ENCODE results near the gene CRLF3. TPM values are rescaled to one million over a fixed set of nuclear protein-coding genes. Genes with fewer than 3 reads are reported as not detected.
"Not testable (repeated sequence)": the region's sequence is repeated elsewhere in the genome, so short reads cannot be mapped to it uniquely, and the experiment has no call there.

CRLF3 gene
- total RNA-seq, 1 donor from 2014 or later: 49.5 TPM

DNA sequence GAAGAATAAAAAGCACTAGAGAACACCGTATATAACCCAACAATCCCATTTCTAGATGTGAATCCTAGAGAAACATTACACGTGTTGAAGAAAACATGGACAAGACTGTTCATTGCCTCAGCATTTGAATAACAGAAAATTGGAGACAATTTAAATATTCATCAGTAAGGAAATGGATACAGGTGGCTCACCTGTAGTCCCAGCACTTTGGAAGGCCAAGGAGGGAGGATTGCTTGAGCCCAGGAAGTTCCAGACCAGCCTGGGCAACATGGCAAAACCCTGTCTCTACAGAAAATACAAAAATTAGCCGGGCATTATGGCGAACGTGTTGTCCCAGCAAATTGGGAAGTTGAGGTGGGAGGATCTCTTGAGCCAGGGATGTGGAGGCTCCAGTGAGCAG lies 4.5 kb upstream of the CRLF3 start:
- no peak for DNase-seq (ENCODE audit: low spot score)
- Mint-ChIP-seq H3K4me3 (no peak overlapping the region), H3K4me1 (ENCODE audit: low read depth) (peaks cover 26% of the 10 kb centered on the region), H3K27me3 (ENCODE audit: insufficient read depth) (no peaks in the 10 kb centered on the region), H3K27ac (no peak overlapping the region), H3K9me3 (no peaks in the 10 kb centered on the region), H3K36me3 (ENCODE audit: low read depth) (peaks cover under 1% of the 10 kb centered on the region)
- intact Hi-C loops (cut with micrococcal nuclease): loop anchor here (10.0 kb wide), 2 partner anchors 454 to 714 kb away; partner anchors contain the start of genes CPD and NSRP1

GRCh38 chr17:30827082-30827481 lies 2.6 kb upstream of the CRLF3 start:
- intact Hi-C loops (cut with micrococcal nuclease): loop anchor here (10.0 kb wide), 2 partner anchors 452 to 712 kb away; partner anchors contain the start of genes CPD and NSRP1
- Mint-ChIP-seq H3K27me3 (ENCODE audit: insufficient read depth) (no peaks in the 10 kb centered on the region), H3K4me3 (no peak overlapping the region), H3K4me1 (ENCODE audit: low read depth) (peaks cover 21% of the 10 kb centered on the region), H3K9me3 (no peaks in the 10 kb centered on the region), H3K27ac (no peak overlapping the region), H3K36me3 (ENCODE audit: low read depth) (peaks cover 7% of the 10 kb centered on the region)
- DNase-seq (ENCODE audit: low spot score): no peak

DNA sequence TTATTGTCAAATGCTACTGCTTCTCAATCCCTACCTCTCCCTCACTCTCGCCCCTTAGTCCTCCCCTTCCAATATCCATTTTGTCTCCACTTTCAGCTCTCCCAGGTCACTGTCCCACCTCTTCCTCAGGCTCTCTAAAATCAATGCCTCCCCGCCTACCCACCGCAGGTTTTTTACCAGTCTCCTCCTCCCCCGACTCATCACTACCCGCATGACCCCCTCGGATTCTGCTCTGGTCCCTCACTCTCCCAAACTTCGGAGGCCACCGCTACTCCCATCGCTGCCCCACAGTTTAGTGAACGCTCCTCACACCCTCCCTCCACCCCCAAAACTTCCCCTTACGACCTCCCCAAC lies 513 bp downstream of the CRLF3 start:
- Mint-ChIP-seq H3K4me3 (peak overlapping the region; percentile 100), H3K27ac (peak overlapping the region; percentile 89), H3K9me3 (no peaks in the 10 kb centered on the region), H3K36me3 (ENCODE audit: low read depth) (peaks cover 12% of the 10 kb centered on the region), H3K27me3 (ENCODE audit: insufficient read depth) (no peaks in the 10 kb centered on the region), H3K4me1 (ENCODE audit: low read depth) (peaks cover 35% of the 10 kb centered on the region)
- intact Hi-C loops (cut with micrococcal nuclease): loop anchor here (1.0 to 10.0 kb wide), 7 partner anchors 8 to 709 kb away; partner anchors contain the start of genes CPD, GOSR1 and NSRP1
- DNase-seq (ENCODE audit: low spot score): no peak

DNA sequence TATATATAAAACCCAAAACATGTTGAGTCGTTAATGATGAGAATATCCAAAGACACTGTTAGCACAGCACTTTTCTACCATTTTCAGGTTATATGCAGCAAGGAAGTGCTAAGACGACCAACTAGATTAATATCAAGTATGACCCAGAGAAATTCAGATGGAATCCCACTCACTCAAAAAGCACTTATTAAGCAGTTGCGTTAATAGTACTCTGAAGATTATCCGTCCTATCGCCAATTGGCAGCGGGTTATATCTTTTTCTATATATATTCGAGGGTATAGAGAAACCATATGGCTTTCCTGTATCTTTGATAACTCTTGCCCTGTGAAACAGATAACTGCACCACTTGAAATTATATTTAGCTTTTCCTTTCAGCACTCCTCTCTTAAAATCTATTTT lies 1.1 kb downstream of the CRLF3 start:
- Mint-ChIP-seq H3K27me3 (ENCODE audit: insufficient read depth) (no peaks in the 10 kb centered on the region), H3K9me3 (no peaks in the 10 kb centered on the region), H3K36me3 (ENCODE audit: low read depth) (peaks cover 15% of the 10 kb centered on the region), H3K4me3 (peak overlapping the region; percentile 100), H3K4me1 (ENCODE audit: low read depth) (peaks cover 41% of the 10 kb centered on the region), H3K27ac (peak overlapping the region; percentile 89)
- DNase-seq (ENCODE audit: low spot score): no peak
- intact Hi-C loops (cut with micrococcal nuclease): loop anchor here (5.0 to 10.0 kb wide), 4 partner anchors 91 to 709 kb away; partner anchors contain the start of genes CPD, GOSR1 and NSRP1

GRCh38 chr17:30822919-30823318 lies 1.6 kb downstream of the CRLF3 start:
- peak overlapping the region; percentile 100 for H3K4me3 Mint-ChIP-seq
- H3K4me1 Mint-ChIP-seq (ENCODE audit: low read depth): peaks cover 41% of the 10 kb centered on the region
- intact Hi-C loops (cut with micrococcal nuclease): loop anchor here (1.0 to 10.0 kb wide), 6 partner anchors 27 to 708 kb away; partner anchors contain the start of genes CPD, GOSR1 and NSRP1
- not testable (repeated sequence) for H3K27me3 Mint-ChIP-seq (ENCODE audit: insufficient read depth); H3K9me3 Mint-ChIP-seq; DNase-seq (ENCODE audit: low spot score)
- peaks cover 16% of the 10 kb centered on the region for H3K36me3 Mint-ChIP-seq (ENCODE audit: low read depth)
- H3K27ac Mint-ChIP-seq: peak overlapping the region; percentile 64

DNA sequence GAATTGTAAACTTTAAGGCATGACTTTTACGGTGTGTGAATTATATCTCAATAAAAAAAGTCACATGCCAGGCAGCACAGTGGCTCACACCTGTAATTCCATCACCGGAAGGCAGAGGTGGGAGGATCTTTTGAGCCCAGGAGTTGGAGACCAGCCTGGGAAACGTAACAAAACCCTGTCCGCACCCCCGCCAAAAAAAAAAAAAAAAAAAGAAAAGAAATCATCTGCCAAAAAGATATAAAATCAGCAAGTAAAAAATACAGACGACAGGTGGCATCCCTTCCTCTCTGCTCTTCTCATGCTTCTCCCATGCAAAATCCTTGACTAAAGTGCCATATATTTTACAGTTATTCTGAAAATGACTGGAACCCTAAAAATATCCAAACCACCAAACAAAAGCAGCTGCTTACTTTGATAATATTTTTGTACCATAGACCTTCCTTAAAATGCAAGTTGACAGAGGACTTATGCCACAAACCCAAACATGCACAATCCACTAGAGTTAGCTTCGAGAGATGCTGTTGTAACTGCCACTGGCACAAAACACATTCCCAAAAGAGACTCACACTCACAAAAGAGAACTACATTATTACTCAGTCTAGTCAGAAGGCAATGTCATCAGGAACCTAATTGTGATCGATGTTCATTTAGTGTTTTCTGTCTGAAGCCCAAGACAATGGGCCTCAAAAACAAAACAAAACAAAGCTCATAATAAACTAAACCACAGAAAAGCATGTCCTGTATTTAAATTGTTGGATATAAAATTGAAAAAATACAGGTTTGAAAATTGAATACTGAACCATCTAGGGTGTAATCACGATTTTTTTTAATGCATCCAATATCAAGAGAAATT lies 2.4 kb downstream of the CRLF3 start:
- H3K4me3 Mint-ChIP-seq: peak overlapping the region; percentile 100
- H3K36me3 Mint-ChIP-seq (ENCODE audit: low read depth): peaks cover 17% of the 10 kb centered on the region
- H3K9me3 Mint-ChIP-seq: no peaks in the 10 kb centered on the region
- peaks cover 41% of the 10 kb centered on the region for H3K4me1 Mint-ChIP-seq (ENCODE audit: low read depth)
- intact Hi-C loops (cut with micrococcal nuclease): loop anchor here (1.0 to 10.0 kb wide), 7 partner anchors 13 to 707 kb away; partner anchors contain the start of genes CPD, GOSR1 and NSRP1
- no peak for DNase-seq (ENCODE audit: low spot score)
- H3K27me3 Mint-ChIP-seq (ENCODE audit: insufficient read depth): no peaks in the 10 kb centered on the region
- H3K27ac Mint-ChIP-seq: peak overlapping the region; percentile 76

DNA sequence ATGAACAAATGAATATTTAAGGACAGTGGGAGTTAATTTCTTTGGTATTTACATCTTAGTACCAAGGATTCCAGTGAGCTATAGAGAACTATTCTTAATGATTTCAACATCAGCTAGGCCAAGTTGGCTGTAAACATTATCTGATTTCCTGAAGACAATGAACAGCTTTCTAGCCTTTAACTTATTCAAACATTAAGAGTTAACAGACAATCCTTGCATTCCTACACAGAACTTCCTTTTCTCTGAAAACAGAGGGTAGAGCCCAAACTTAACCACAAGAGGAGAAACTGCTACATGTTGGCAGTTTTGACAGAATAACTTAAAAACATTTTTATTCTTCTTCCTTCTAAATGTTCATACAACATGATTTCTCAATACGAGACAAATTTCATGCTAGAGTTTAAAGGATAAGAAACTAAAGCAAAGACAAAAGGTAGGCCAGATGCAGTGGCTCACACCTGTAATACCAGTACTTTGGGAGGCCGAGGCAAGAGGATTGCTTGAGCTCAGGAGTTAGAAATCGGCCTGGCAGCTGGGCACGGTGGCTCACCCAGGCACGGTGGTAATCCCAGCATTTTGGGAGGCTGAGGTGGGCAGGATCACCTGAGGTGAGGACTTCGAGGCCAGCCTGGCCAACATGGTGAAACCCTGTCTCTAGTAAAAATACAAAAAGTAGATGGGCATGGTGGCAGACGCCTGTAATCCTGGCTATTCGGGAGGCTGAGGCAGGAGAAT lies 4.4 kb downstream of the CRLF3 start:
- H3K4me1 Mint-ChIP-seq (ENCODE audit: low read depth): peaks cover 41% of the 10 kb centered on the region
- DNase-seq (ENCODE audit: low spot score): no peak
- no peaks in the 10 kb centered on the region for H3K27me3 Mint-ChIP-seq (ENCODE audit: insufficient read depth)
- peaks cover 22% of the 10 kb centered on the region for H3K36me3 Mint-ChIP-seq (ENCODE audit: low read depth)
- peak overlapping the region; percentile 76 for H3K27ac Mint-ChIP-seq
- H3K4me3 Mint-ChIP-seq: peak overlapping the region; percentile 100
- H3K9me3 Mint-ChIP-seq: no peaks in the 10 kb centered on the region
- intact Hi-C loops (cut with micrococcal nuclease): loop anchor here (5.0 to 10.0 kb wide), 4 partner anchors 88 to 705 kb away; partner anchors contain the start of genes CPD, GOSR1 and NSRP1

DNA sequence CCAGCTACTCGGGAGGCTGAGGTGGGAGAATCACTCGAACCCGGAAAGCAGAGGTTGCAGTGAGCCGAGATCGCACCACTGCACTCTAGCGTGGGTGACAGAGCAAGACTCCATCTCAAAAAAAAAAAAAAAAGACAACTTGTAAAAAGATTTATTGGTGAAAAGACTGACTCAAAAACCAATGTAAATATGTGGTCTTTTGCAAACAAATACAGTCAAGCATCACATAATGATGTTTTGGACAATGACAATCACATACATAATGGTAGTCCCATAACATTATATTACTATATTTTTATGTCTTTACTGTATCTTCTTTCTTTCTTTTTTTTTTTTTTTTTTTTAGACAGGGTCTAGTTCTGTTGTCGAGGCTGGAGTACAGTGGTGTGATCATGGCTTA lies 8.3 kb downstream of the CRLF3 start:
- no peak overlapping the region for H3K27ac Mint-ChIP-seq

DNA sequence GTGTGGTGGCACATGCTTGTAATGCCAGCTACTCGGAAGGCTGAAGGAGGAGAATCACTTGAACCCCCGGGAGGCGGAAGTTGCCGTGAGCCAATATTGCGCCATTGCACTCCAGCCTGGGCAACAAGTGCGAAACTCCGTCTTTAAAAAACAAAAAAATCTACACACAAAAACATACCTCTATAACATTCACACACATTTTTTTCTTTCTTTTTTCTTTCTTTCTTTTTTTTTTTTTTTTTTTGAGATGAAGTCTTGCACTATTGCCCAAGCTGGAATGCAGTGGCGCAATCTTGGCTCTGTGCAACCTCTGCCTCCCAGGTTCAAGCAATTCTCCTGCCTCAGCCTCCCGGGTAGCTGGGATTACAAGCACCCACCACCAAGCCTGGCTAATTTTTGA lies 9.6 kb downstream of the CRLF3 start:
- DNase-seq (ENCODE audit: low spot score); H3K9me3 Mint-ChIP-seq; H3K27ac Mint-ChIP-seq; H3K36me3 Mint-ChIP-seq (ENCODE audit: low read depth); H3K27me3 Mint-ChIP-seq (ENCODE audit: insufficient read depth); intact Hi-C loops (cut with micrococcal nuclease); H3K4me3 Mint-ChIP-seq: not testable (repeated sequence)
- H3K4me1 Mint-ChIP-seq (ENCODE audit: low read depth): peaks cover 42% of the 10 kb centered on the region

More for the DNA sequence above, 8.3 kb downstream of the CRLF3 start:
- Mint-ChIP-seq H3K36me3 (ENCODE audit: low read depth) (peaks cover 13% of the 10 kb centered on the region), H3K4me1 (ENCODE audit: low read depth) (peaks cover 42% of the 10 kb centered on the region), H3K9me3 (no peaks in the 10 kb centered on the region), H3K4me3 (no peak overlapping the region), H3K27me3 (ENCODE audit: insufficient read depth) (no peaks in the 10 kb centered on the region)
- intact Hi-C loops (cut with micrococcal nuclease): no loop called here
- DNase-seq (ENCODE audit: low spot score): no peak

DNA sequence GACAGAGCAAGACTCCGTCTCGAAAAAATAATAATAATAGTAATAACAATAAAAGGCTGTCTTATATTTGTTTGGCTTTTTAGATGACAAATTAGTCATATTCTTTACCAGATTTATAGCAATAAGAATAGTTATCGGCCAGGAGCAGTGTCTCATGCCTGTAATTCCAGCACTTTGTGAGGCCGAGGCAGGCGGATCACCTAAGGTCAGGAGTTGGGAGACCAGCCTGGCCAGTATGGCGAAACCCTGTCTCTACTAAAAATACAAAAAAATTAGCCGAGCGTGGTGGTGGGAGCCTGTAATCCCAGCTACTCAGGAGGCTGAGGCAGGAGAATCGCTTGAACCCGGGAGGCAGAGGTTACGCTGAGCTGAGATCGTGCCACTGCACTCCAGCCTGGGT lies 10.3 kb downstream of the CRLF3 start:
- H3K27me3 Mint-ChIP-seq (ENCODE audit: insufficient read depth); H3K36me3 Mint-ChIP-seq (ENCODE audit: low read depth); DNase-seq (ENCODE audit: low spot score); H3K27ac Mint-ChIP-seq; H3K9me3 Mint-ChIP-seq; intact Hi-C loops (cut with micrococcal nuclease); H3K4me3 Mint-ChIP-seq: not testable (repeated sequence)
- peaks cover 42% of the 10 kb centered on the region for H3K4me1 Mint-ChIP-seq (ENCODE audit: low read depth)

DNA sequence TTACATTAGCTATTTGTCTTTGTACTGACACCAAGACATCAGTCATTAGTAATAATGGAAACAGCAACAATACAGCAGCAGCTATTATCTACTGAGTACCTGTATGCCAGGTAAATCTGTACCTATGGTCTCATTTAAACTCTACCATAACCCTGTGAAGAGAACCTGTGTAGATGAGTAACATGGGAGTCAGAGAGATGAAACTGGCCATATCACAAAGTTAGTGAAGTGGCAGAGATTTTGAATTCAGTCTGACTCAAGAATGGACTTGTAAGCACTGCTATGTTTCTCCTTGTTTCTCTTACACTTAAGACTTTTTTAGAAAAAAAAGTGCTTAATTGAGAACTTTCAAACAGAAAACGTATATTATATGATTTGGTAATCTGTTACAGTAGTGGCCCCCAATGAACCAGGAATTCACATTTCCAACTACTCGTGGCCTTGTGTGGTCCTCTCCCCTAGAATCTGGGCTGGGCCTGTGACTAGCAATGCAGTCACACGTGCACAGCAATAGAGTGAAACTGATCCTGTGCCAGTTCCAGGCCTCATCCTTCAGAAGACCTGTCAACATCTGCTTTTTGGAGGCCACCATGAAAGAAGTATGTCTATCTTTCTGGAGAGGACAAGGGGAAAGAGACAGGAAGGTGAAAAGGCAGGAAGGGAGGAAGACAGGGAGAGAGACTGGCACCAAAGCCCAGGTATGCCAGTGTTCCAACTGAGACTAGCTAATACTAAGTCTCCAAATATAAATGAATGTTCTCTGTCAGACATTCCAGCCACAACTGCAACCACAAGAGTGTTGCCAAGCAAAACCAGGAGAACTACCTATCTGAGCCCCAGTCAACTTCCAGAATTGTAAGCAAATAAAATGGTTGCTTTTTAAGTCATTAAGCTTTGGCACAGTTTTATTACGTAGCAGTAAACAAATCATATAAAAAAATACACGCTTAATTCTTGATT lies 12.0 kb downstream of the CRLF3 start:
- no peak for DNase-seq (ENCODE audit: low spot score)
- Mint-ChIP-seq H3K4me1 (ENCODE audit: low read depth) (peaks cover 47% of the 10 kb centered on the region), H3K27me3 (ENCODE audit: insufficient read depth) (no peaks in the 10 kb centered on the region), H3K9me3 (no peaks in the 10 kb centered on the region), H3K36me3 (ENCODE audit: low read depth) (peaks cover 5% of the 10 kb centered on the region), H3K27ac (peak overlapping the region; percentile 19), H3K4me3 (no peak overlapping the region)
- intact Hi-C loops (cut with micrococcal nuclease): no loop called here

GRCh38 chr17:30809867-30810266 lies 14.6 kb downstream of the CRLF3 start:
- Mint-ChIP-seq H3K4me3 (peak overlapping the region; percentile 83), H3K27me3 (ENCODE audit: insufficient read depth) (no peaks in the 10 kb centered on the region), H3K27ac (peak overlapping the region; percentile 94), H3K4me1 (ENCODE audit: low read depth) (peaks cover 65% of the 10 kb centered on the region), H3K36me3 (ENCODE audit: low read depth) (no peaks in the 10 kb centered on the region), H3K9me3 (no peaks in the 10 kb centered on the region)
- no peak for DNase-seq (ENCODE audit: low spot score)
- intact Hi-C loops (cut with micrococcal nuclease): loop anchor here (1.0 kb wide), 2 partner anchors 11 to 14 kb away; no protein-coding TSS in a partner anchor

All from activated T-helper 1 cell treated with anti-CD3 and anti-CD28 coated beads, Interleukin-12 subunit alpha, Interleukin-12 subunit beta, Interleukin-2, Interleukin-4 antibody, amounts not matched to agents 30 ng/mL and 10 ng/mL and 1 ng/mL, durations not matched to agents 14 hours and 24 hours and 36 hours (primary cell).